Measurements from ENCODE around the gene MIEN1.
A peak's percentile ranks its signal among the peaks of the same experiment; 100 is the strongest.

The MIEN1 gene

GRCh38 chr17:39696731-39697130 lies 33.6 kb downstream of the MIEN1 start:
- DNase-seq: no peak

- no peak for DNase-seq
Measured at GRCh38 chr17:39695089-39695474, 35.2 kb downstream of the MIEN1 start.

- DNase-seq: no peak
Measured at GRCh38 chr17:39694593-39694992, 35.7 kb downstream of the MIEN1 start.

- no peak for DNase-seq
Measured at GRCh38 chr17:39688945-39689344, 41.4 kb downstream of the MIEN1 start.

GRCh38 chr17:39688475-39688835 lies 41.9 kb downstream of the MIEN1 start:
- no peak for DNase-seq

GRCh38 chr17:39687546-39688474 lies 42.5 kb downstream of the MIEN1 start, which contains the start of gene PGAP3:
TSS of gene PGAP3 (minus strand) at chr17:39688057. CDS start at chr17:39688014, 43 bp downstream.
- DNase-seq: peak; percentile 91

- no peak for DNase-seq
Measured at GRCh38 chr17:39687101-39687545, 43.2 kb downstream of the MIEN1 start.

- DNase-seq: no peak
Measured at GRCh38 chr17:39684369-39685192, 45.8 kb downstream of the MIEN1 start.

- no peak for DNase-seq
Measured at GRCh38 chr17:39683295-39683939, 46.9 kb downstream of the MIEN1 start.

GRCh38 chr17:39679521-39680192 lies 50.7 kb downstream of the MIEN1 start:
- DNase-seq: no peak
